ENCODE results near the gene DAP. TPM values are rescaled to one million over a fixed set of nuclear protein-coding genes. Genes with fewer than 3 reads are reported as not detected.
A peak's percentile ranks its signal among the peaks of the same experiment; 100 is the strongest.

Gene DAP
- total and polyA plus RNA-seq, 2 of the 4 experiments (the other 2 are of a cell fraction): 49.6 to 189 TPM

- H2BK15ac ChIP-seq (ENCODE audit: low read depth, low read length): peak overlapping the region; percentile 54; the same call in 2 of the 3 replicates
- in situ Hi-C loops (cut with MboI; ENCODE audit: low sequenced_read_pairs) (loop anchor here (10.0 kb wide), 1 partner anchor 495 kb away; no protein-coding TSS in a partner anchor), intact Hi-C loops (cut with micrococcal nuclease) (no loop called here), dilution Hi-C loops (cut with HindIII; ENCODE audit: low sequenced_read_pairs, unreplicated experiment) (no loop called here)
- peak overlapping the region; percentile 14; the same call in 1 of the 2 replicates for H3K18ac ChIP-seq (ENCODE audit: low read depth, low read length)
- H2BK120ac ChIP-seq (ENCODE audit: low read depth, low read length): peak overlapping the region; percentile 53
- no TSS peak for BruUV-seq (replicated peaks)
- no peaks in the 10 kb centered on the region for H3K9me3 ChIP-seq (ENCODE audit: control insufficient read depth, insufficient read depth, low read length)
- H4K8ac ChIP-seq (ENCODE audit: low read depth in 2 of 2, low read length in 2 of 2): peak overlapping the region; percentile 23 to 54; a peak in 2 of 4 replicates
- H3K79me1 ChIP-seq (ENCODE audit: low read depth in 1 of 2, low read length in 2 of 2): peaks cover 58 to 86% of the 10 kb centered on the region in 2 experiments
- H3K4me3 ChIP-seq (ENCODE audit: insufficient read depth, low read depth, low read length): no peak overlapping the region
- peak overlapping the region; percentile 11 for H2AK9ac ChIP-seq (replicated peaks; ENCODE audit: low read depth, low read length, poor library complexity)
- WGBS, 2 experiments (ENCODE audit: extremely low coverage in 2 of 2, insufficient read length in 1 of 2): 94% methylated on average over 6 of the region's 11 CpGs; no CpG with 5 or more reads in 1 of the 2 experiments
- peak overlapping the region; percentile 54 for H4K91ac ChIP-seq (ENCODE audit: insufficient read depth, low read depth, low read length)
- ATAC-seq (ENCODE audit: low read depth): peak; percentile 11; the same call in 1 of the 2 replicates
- peak overlapping the region; percentile 78 for H3K14ac ChIP-seq (replicated peaks; ENCODE audit: low read depth, low read length)
- H3K4me1 ChIP-seq (ENCODE audit: control insufficient read depth, insufficient read depth, low read length): peaks cover 26% of the 10 kb centered on the region
- H2AK5ac ChIP-seq (ENCODE audit: low read depth, low read length): peak overlapping the region; percentile 75
- ChIA-PET POLR2A (ENCODE audit: unreplicated experiment) (no interaction called here), CTCF (interaction anchor here (0.6 to 0.9 kb wide), 3 partner anchors 35 to 441 kb away, joined by 3 read pairs; no protein-coding TSS in a partner anchor)
- H3K9me1 ChIP-seq (ENCODE audit: insufficient read depth, low read length): peaks cover 26% of the 10 kb centered on the region
- peak; percentile 46 for DNase-seq
- H2BK5ac ChIP-seq (ENCODE audit: low read depth, low read length, poor library complexity, severe bottlenecking): peak overlapping the region; percentile 31
- H3K23ac ChIP-seq (ENCODE audit: low read depth, low read length): peak overlapping the region; percentile 55; the same call in 1 of the 2 replicates
- H3K9ac ChIP-seq (ENCODE audit: low read depth, low read length): no peak overlapping the region
- H3K4me2 ChIP-seq (ENCODE audit: low read depth, low read length): no peak overlapping the region
- H3K27ac ChIP-seq (ENCODE audit: insufficient read depth, low read length): peak overlapping the region; percentile 36; the same call in 1 of the 2 replicates
- peaks cover 13% of the 10 kb centered on the region for H4K20me1 ChIP-seq (ENCODE audit: insufficient read depth, low read length)
- H3K27me3 ChIP-seq (ENCODE audit: control insufficient read depth, insufficient read depth, low read length): no peaks in the 10 kb centered on the region
- H4K5ac ChIP-seq (ENCODE audit: low read depth, low read length): no peak overlapping the region; the same call in 1 of the 2 replicates
- peak overlapping the region; percentile 44 for H2BK20ac ChIP-seq (ENCODE audit: low read depth, low read length)
- no peak overlapping the region for H3K56ac ChIP-seq (ENCODE audit: extremely low read depth, insufficient read depth, low read length)
- H3K4ac ChIP-seq (ENCODE audit: low read depth, low read length): peak overlapping the region; percentile 70
- no peak overlapping the region for H2AFZ ChIP-seq (replicated peaks; ENCODE audit: low read length, poor library complexity)
- H3K36me3 ChIP-seq (ENCODE audit: control insufficient read depth, insufficient read depth, low read length): peaks cover 14% of the 10 kb centered on the region
- no peak for TF ChIP-seq SMC3 (IDR thresholded peaks at IDR 0.05; ENCODE audit: low read depth, low read length)
- peak; percentile 31; the same call in 1 of the 2 replicates for TF ChIP-seq CTCF (conservative IDR thresholded peaks at IDR 0.05; ENCODE audit: low read depth, low read length)
- peak; percentile 33 for TF ChIP-seq RAD21 (IDR thresholded peaks at IDR 0.05; ENCODE audit: low read length)
- TF ChIP-seq POLR2A (IDR thresholded peaks at IDR 0.05; ENCODE audit: low read depth, low read length): no peak
- no peak for TF ChIP-seq BHLHE40 (IDR thresholded peaks at IDR 0.05; ENCODE audit: low read depth, low read length)
- TF ChIP-seq CEBPB (IDR thresholded peaks at IDR 0.05; ENCODE audit: low read depth, low read length): no peak
- no peak for TF ChIP-seq USF2 (IDR thresholded peaks at IDR 0.05; ENCODE audit: low read depth, low read length)
- TF ChIP-seq MAZ (IDR thresholded peaks at IDR 0.05; ENCODE audit: borderline replicate concordance, low read depth, low read length): no peak
- TF ChIP-seq RFX5 (IDR thresholded peaks at IDR 0.05; ENCODE audit: low read depth, low read length): no peak
- no peak for TF ChIP-seq CHD1 (IDR thresholded peaks at IDR 0.05; ENCODE audit: low read depth, low read length)
- no peak for TF ChIP-seq FOS (IDR thresholded peaks at IDR 0.05; ENCODE audit: low read depth, low read length)
- TF ChIP-seq MAFK (IDR thresholded peaks at IDR 0.05; ENCODE audit: low read depth, low read length): peak; percentile 83
- no peak for TF ChIP-seq MXI1 (IDR thresholded peaks at IDR 0.05; ENCODE audit: borderline replicate concordance, low read depth, low read length)
- no peak for TF ChIP-seq ELK1 (IDR thresholded peaks at IDR 0.05; ENCODE audit: borderline replicate concordance, low read depth, low read length)
Observed at GRCh38 chr5:10689391-10690081, 71.5 kb downstream of the DAP start.
